SK-N-DZ (cell line): ENCODE measurements around the gene TUBA4A.
"Not testable (repeated sequence)": the region's sequence is repeated elsewhere in the genome, so short reads cannot be mapped to it uniquely, and the experiment has no call there.

ENCODE experiments used
- DNase-seq: peaks from one replicate; pipeline ENCODE4 v3.0.0-alpha.2; 2015; ENCODE audit warnings: low spot score

The TUBA4A gene

GRCh38 chr2:219287116-219287440 lies 33.4 kb upstream of the TUBA4A start:
- not testable (repeated sequence) for DNase-seq

- no peak for DNase-seq
Measured at GRCh38 chr2:219286436-219287115, 32.9 kb upstream of the TUBA4A start.

GRCh38 chr2:219285894-219286425 lies 32.2 kb upstream of the TUBA4A start:
- DNase-seq, result peak; percentile 82

- no peak for DNase-seq
Measured at GRCh38 chr2:219285373-219285735, 31.6 kb upstream of the TUBA4A start.

GRCh38 chr2:219284501-219285372 lies 31.0 kb upstream of the TUBA4A start:
- no peak for DNase-seq

GRCh38 chr2:219282943-219283581 lies 29.3 kb upstream of the TUBA4A start:
- DNase-seq, result no peak

GRCh38 chr2:219282375-219282774 lies 28.7 kb upstream of the TUBA4A start:
- no peak for DNase-seq

GRCh38 chr2:219281588-219281987 lies 27.9 kb upstream of the TUBA4A start:
- no peak for DNase-seq

GRCh38 chr2:219280651-219281050 lies 26.9 kb upstream of the TUBA4A start:
- no peak for DNase-seq

- no peak for DNase-seq
Measured at GRCh38 chr2:219279916-219280516, 26.3 kb upstream of the TUBA4A start.

GRCh38 chr2:219279151-219279915 lies 25.6 kb upstream of the TUBA4A start, which contains the start of gene DNAJB2:
Gene DNAJB2, plus strand, starts transcription at chr2:219279366. Its CDS starts 468 bp downstream, at chr2:219279834.
- peak; percentile 95 for DNase-seq

GRCh38 chr2:219278655-219279150 lies 25.0 kb upstream of the TUBA4A start:
- DNase-seq, result no peak

- peak; percentile 81 for DNase-seq
Measured at GRCh38 chr2:219277703-219278654, 24.3 kb upstream of the TUBA4A start.

- DNase-seq, result no peak
Measured at GRCh38 chr2:219274361-219274921, 20.7 kb upstream of the TUBA4A start.

- DNase-seq, result no peak
Measured at GRCh38 chr2:219273937-219274336, 20.2 kb upstream of the TUBA4A start.

- no peak for DNase-seq
Measured at GRCh38 chr2:219272995-219273394, 19.3 kb upstream of the TUBA4A start.

- DNase-seq, result no peak
Measured at GRCh38 chr2:219272356-219272755, 18.6 kb upstream of the TUBA4A start.

- DNase-seq, result no peak
Measured at GRCh38 chr2:219271021-219271420, 17.3 kb upstream of the TUBA4A start.

- no peak for DNase-seq
Measured at GRCh38 chr2:219270055-219270372, 16.3 kb upstream of the TUBA4A start.
